HL-60 (cell line): Measurements from ENCODE around the gene ARHGEF16.
A peak's percentile ranks its signal among the peaks of the same experiment; 100 is the strongest.

Source experiments
- DNase-seq, 2 experiments: peaks; one replicate each; pipeline ENCODE4 v3.0.0-alpha.2; 2010 to 2020; ENCODE audit warnings: low read depth in 1 of 2, low spot score in 1 of 2
- H3K27ac ChIP-seq: fragments of 250-450 bp; sonication (Bioruptor Pico); replicated peaks from 2 replicates; pipeline ENCODE4 v1.5.1; 2020; ENCODE audit warnings: mild to moderate bottlenecking, moderate library complexity
- H3K27me3 ChIP-seq: fragments of 250-450 bp; sonication (Bioruptor Pico); 2 replicates; pipeline ENCODE4 v1.5.1; 2021; ENCODE audit warnings: mild to moderate bottlenecking, moderate library complexity; ENCODE audit not compliant: insufficient read depth, poor library complexity, severe bottlenecking
- H3K4me3 ChIP-seq: replicated peaks from 2 replicates; pipeline ENCODE4 v1.5.1; 2011; ENCODE audit warnings: mild to moderate bottlenecking, control low read depth, low read length; ENCODE audit not compliant: insufficient read depth
- CTCF ChIP-seq: IDR thresholded peaks from one replicate; pipeline ENCODE4 v1.5.1; 2011; ENCODE audit warnings: low read length, control low read depth, inconsistent platforms; ENCODE audit not compliant: insufficient read depth
- GABPA ChIP-seq: IDR thresholded peaks from 2 replicates; pipeline ENCODE4 v1.6.1; 2012; ENCODE audit warnings: low read depth
- POLR2AphosphoS5 ChIP-seq: IDR thresholded peaks from 2 replicates; pipeline ENCODE4 v1.6.1; 2012; ENCODE audit warnings: low read depth
- REST ChIP-seq: IDR thresholded peaks from 2 replicates; pipeline ENCODE4 v1.6.1; 2012; ENCODE audit warnings: low read depth; ENCODE audit not compliant: insufficient replicate concordance
- SPI1 ChIP-seq: IDR thresholded peaks from 2 replicates; pipeline ENCODE4 v1.6.1; 2012; ENCODE audit warnings: low read depth, mild to moderate bottlenecking, borderline replicate concordance

The ARHGEF16 gene

DNA sequence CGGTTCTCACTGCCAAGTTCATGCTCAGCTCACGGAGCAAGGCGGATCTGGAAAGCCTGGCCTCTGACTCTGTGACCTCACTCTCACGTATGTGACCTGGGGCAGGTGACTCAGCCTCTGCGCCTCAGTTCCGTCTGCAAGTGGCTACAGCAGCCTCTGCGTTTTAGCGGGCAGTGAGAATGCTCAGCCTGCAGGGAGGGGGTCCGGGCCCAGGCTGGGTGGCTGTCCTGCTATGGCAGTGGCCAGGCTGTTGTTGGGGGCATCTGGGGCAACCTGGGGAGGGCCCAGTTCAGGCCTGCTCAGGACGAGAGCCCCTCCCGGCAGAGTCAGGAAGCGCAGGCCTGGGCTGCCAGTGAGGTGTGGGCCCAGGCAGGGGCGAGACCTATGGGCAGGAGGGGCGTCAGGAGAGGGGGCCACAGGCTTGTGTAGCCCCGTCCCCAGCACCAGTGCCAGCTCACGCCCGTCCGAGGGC, 27.9 kb downstream of the ARHGEF16 start:
- H3K27ac ChIP-seq, result no peak overlapping the region
- TF ChIP-seq REST, result no peak
- TF ChIP-seq SPI1, result no peak
- TF ChIP-seq POLR2AphosphoS5, result no peak
- TF ChIP-seq GABPA, result no peak
- no peak for TF ChIP-seq CTCF
- no peak overlapping the region for H3K4me3 ChIP-seq
- DNase-seq, result no peak
- peaks cover 18% of the 10 kb centered on the region for H3K27me3 ChIP-seq

- peaks cover 15% of the 10 kb centered on the region for H3K27me3 ChIP-seq
- H3K27ac ChIP-seq, result no peak overlapping the region
- no peak for DNase-seq
- no peak overlapping the region for H3K4me3 ChIP-seq
- no peak for TF ChIP-seq POLR2AphosphoS5
- no peak for TF ChIP-seq SPI1
- TF ChIP-seq GABPA, result no peak
- TF ChIP-seq CTCF, result no peak
- no peak for TF ChIP-seq REST
These were observed 28.9 kb downstream of the ARHGEF16 start for GRCh38 chr1:3483380-3483779.

- Histone ChIP-seq H3K27me3 (peaks cover 13% of the 10 kb centered on the region), H3K27ac (no peak overlapping the region), H3K4me3 (no peak overlapping the region)
- TF ChIP-seq POLR2AphosphoS5, result peak; percentile 25; the same call in 1 of the 2 replicates
- TF ChIP-seq SPI1, result no peak
- peak; percentile 44 for TF ChIP-seq CTCF
- TF ChIP-seq REST, result no peak
- no peak for TF ChIP-seq GABPA
- DNase-seq, result peak in 1 of 2 experiments; percentile 25
These were observed 29.5 kb downstream of the ARHGEF16 start for GRCh38 chr1:3483801-3484444.
